IMR-90 (cell line): ENCODE data around the gene FLRT1. TPM values are rescaled to one million over a fixed set of nuclear protein-coding genes. Genes with fewer than 3 reads are reported as not detected.

Experiments
- ATAC-seq: fragments of 200-7000 bp; cut with Tn5 transposase; 2 replicates; pipeline ENCODE4 v1.9.1; 2020; ENCODE audit warnings: low read depth, mild to moderate bottlenecking, moderate library complexity
- BruUV-seq: library from RNA; stranded (reverse); fragments of 400-500 nt; replicated peaks from 2 replicates; lab custom pipeline; 2021; lab: Mats Ljungman, UMichigan
- CTCF ChIA-PET: fragments of 300-600 bp; formaldehyde crosslinking; extraction: SDS; loops from one replicate; lab custom pipeline; 2021; ENCODE audit warnings: antibody characterized with exemption; lab: Yijun Ruan, JAX
- POLR2A ChIA-PET: fragments of 300-600 bp; sonication (Branson Sonifier 250); formaldehyde crosslinking; loops from one replicate; lab custom pipeline; 2022; ENCODE audit warnings: antibody characterized with exemption; ENCODE audit not compliant: unreplicated experiment; lab: Charles Lee
- DNase-seq: peaks from one replicate; pipeline ENCODE4 v3.0.0; 2013
- H2AFZ ChIP-seq: replicated peaks from 2 replicates; pipeline ENCODE3; 2013; ENCODE audit warnings: low read length, mild to moderate bottlenecking; ENCODE audit not compliant: poor library complexity
- H2AK5ac ChIP-seq: 2 replicates; pipeline ENCODE4 v1.6.1; 2013; ENCODE audit warnings: low read depth, low read length, inconsistent platforms
- H2AK9ac ChIP-seq: replicated peaks from 2 replicates; pipeline ENCODE3; 2013; ENCODE audit warnings: mild to moderate bottlenecking, low read depth, low read length, moderate library complexity; ENCODE audit not compliant: poor library complexity
- H2BK120ac ChIP-seq: 2 replicates; pipeline ENCODE4 v1.6.1; 2013; ENCODE audit warnings: low read depth, low read length, inconsistent platforms
- H2BK15ac ChIP-seq: 3 replicates; pipeline ENCODE4 v1.6.1; 2013; ENCODE audit warnings: low read depth, low read length, inconsistent platforms
- H2BK20ac ChIP-seq: 2 replicates; pipeline ENCODE4 v1.6.1; 2013; ENCODE audit warnings: low read depth, mild to moderate bottlenecking, inconsistent platforms, low read length, moderate library complexity
- H2BK5ac ChIP-seq: 2 replicates; pipeline ENCODE4 v1.6.1; 2013; ENCODE audit warnings: mild to moderate bottlenecking, low read depth, low read length, inconsistent platforms; ENCODE audit not compliant: poor library complexity, severe bottlenecking
- H3K14ac ChIP-seq: replicated peaks from 2 replicates; pipeline ENCODE4 v1.6.1; 2013; ENCODE audit warnings: low read depth, low read length, inconsistent platforms
- H3K18ac ChIP-seq: 2 replicates; pipeline ENCODE4 v1.6.1; 2013; ENCODE audit warnings: low read depth, low read length, control low read depth
- H3K23ac ChIP-seq: 2 replicates; pipeline ENCODE4 v1.6.1; 2013; ENCODE audit warnings: low read depth, low read length, inconsistent platforms
- H3K27ac ChIP-seq: 2 replicates; pipeline ENCODE4 v1.5.1; 2013; ENCODE audit warnings: mild to moderate bottlenecking, control low read depth, low read length; ENCODE audit not compliant: insufficient read depth
- H3K27me3 ChIP-seq: 2 replicates; pipeline ENCODE4 v1.6.1; 2013; ENCODE audit warnings: low read length; ENCODE audit not compliant: control insufficient read depth, insufficient read depth
- H3K36me3 ChIP-seq: 2 replicates; pipeline ENCODE4 v1.6.1; 2013; ENCODE audit warnings: low read length, mixed read lengths; ENCODE audit not compliant: control insufficient read depth, insufficient read depth
- H3K4ac ChIP-seq: 2 replicates; pipeline ENCODE4 v1.6.1; 2013; ENCODE audit warnings: low read depth, low read length, inconsistent platforms
- H3K4me1 ChIP-seq: 2 replicates; pipeline ENCODE4 v1.6.1; 2013; ENCODE audit warnings: low read length, mixed read lengths; ENCODE audit not compliant: control insufficient read depth, insufficient read depth
- H3K4me2 ChIP-seq: 2 replicates; pipeline ENCODE4 v1.6.1; 2013; ENCODE audit warnings: low read depth, mild to moderate bottlenecking, control low read depth, low read length, moderate library complexity
- H3K4me3 ChIP-seq: 2 replicates; pipeline ENCODE4 v1.5.1; 2013; ENCODE audit warnings: low read depth, mild to moderate bottlenecking, control low read depth, low read length, moderate library complexity; ENCODE audit not compliant: insufficient read depth
- H3K56ac ChIP-seq: 2 replicates; pipeline ENCODE4 v1.6.1; 2013; ENCODE audit warnings: low read length, inconsistent platforms; ENCODE audit not compliant: insufficient read depth; ENCODE audit errors: extremely low read depth
- H3K79me1 ChIP-seq, 2 experiments: 2 replicates each; pipeline ENCODE4 v1.6.1; 2013; ENCODE audit warnings: low read length in 2 of 2, inconsistent platforms in 1 of 2, low read depth in 1 of 2
- H3K9ac ChIP-seq: 2 replicates; pipeline ENCODE4 v1.6.1; 2013; ENCODE audit warnings: low read depth, low read length, control low read depth
- H3K9me1 ChIP-seq: 2 replicates; pipeline ENCODE4 v1.6.1; 2013; ENCODE audit warnings: low read length, inconsistent platforms; ENCODE audit not compliant: insufficient read depth
- H3K9me3 ChIP-seq: 2 replicates; pipeline ENCODE4 v1.6.1; 2013; ENCODE audit warnings: low read length; ENCODE audit not compliant: control insufficient read depth, insufficient read depth
- H4K20me1 ChIP-seq: 2 replicates; pipeline ENCODE4 v1.6.1; 2013; ENCODE audit warnings: low read length, inconsistent platforms; ENCODE audit not compliant: insufficient read depth
- H4K5ac ChIP-seq: 2 replicates; pipeline ENCODE4 v1.6.1; 2013; ENCODE audit warnings: mild to moderate bottlenecking, low read depth, low read length, control low read depth
- H4K8ac ChIP-seq, 2 experiments: 2 replicates each; pipeline ENCODE4 v1.6.1; 2013; ENCODE audit warnings: low read depth in 2 of 2, low read length in 2 of 2, control low read depth in 1 of 2, inconsistent platforms in 1 of 2
- H4K91ac ChIP-seq: 2 replicates; pipeline ENCODE4 v1.6.1; 2013; ENCODE audit warnings: low read depth, low read length, inconsistent platforms; ENCODE audit not compliant: insufficient read depth
- BHLHE40 ChIP-seq: fragments of 150-350 bp; IDR thresholded peaks from 2 replicates; pipeline ENCODE4 v1.6.1; 2016; ENCODE audit warnings: mild to moderate bottlenecking, low read depth, low read length
- MAFK ChIP-seq: IDR thresholded peaks from 2 replicates; pipeline ENCODE4 v1.6.1; 2012; ENCODE audit warnings: low read depth, low read length, improper control_type of control experiment
- SMC3 ChIP-seq: fragments of 150-350 bp; IDR thresholded peaks from 2 replicates; pipeline ENCODE4 v1.6.1; 2016; ENCODE audit warnings: low read depth, mild to moderate bottlenecking, antibody characterized with exemption, low read length, moderate library complexity
- USF2 ChIP-seq: fragments of 150-350 bp; IDR thresholded peaks from 2 replicates; pipeline ENCODE4 v1.6.1; 2017; ENCODE audit warnings: mild to moderate bottlenecking, antibody characterized with exemption, low read length, low read depth
- WGBS, 2 experiments: methylation state at CpG; one replicate each; pipeline versions ENCODE4 v1.1.5 to v1.1.7; 2013; ENCODE audit warnings: missing lambda C conversion rate in 2 of 2; ENCODE audit not compliant: insufficient read length in 1 of 2; ENCODE audit errors: extremely low coverage in 2 of 2; 5-methylcytosine and 5-hydroxymethylcytosine counted together
- dilution Hi-C: fragments of 300-500 bp; cut with HindIII; formaldehyde crosslinking; loops from one replicate; pipeline ENCODE4 v1.14.3; 2018; ENCODE audit warnings: low sequenced_read_pairs; ENCODE audit not compliant: unreplicated experiment
- in situ Hi-C: fragments of 300-500 bp; cut with MboI; formaldehyde crosslinking; loops from 3 replicates; pipeline ENCODE4 v1.14.3; 2019; ENCODE audit warnings: low sequenced_read_pairs, inconsistent platforms, mixed read lengths
- intact Hi-C: fragments of 100-400 bp; cut with micrococcal nuclease; formaldehyde crosslinking; loops from 2 replicates; pipeline ENCODE4 v1.10.0; 2022
- polyA plus RNA-seq, 3 experiments: library from polyadenylated mRNA; depleted of rRNA; stranded (reverse); fragments of >200 nt; gene quantifications; 2 replicates each; pipeline ENCODE4 v1.2.3, GENCODE V29; 2012; ENCODE audit warnings: low replicate concordance in 1 of 3
- total RNA-seq: library from RNA; depleted of rRNA; stranded (reverse); fragments of >200 nt; gene quantifications from 2 replicates; pipeline ENCODE4 v1.2.3, GENCODE V29; 2012

FLRT1 gene
- total and polyA plus RNA-seq, 2 of the 4 experiments (the other 2 are of a cell fraction): under 0.01 to 0.07 TPM

- peaks cover 12% of the 10 kb centered on the region for H3K27me3 ChIP-seq
- no peak overlapping the region for H3K4me2 ChIP-seq
- no peaks in the 10 kb centered on the region for H3K9me3 ChIP-seq
- no TSS peak for BruUV-seq
- intact Hi-C loops: no loop called here
- H3K9ac ChIP-seq: no peak overlapping the region
- no peak for DNase-seq
- H2BK15ac ChIP-seq: no peak overlapping the region
- H2AK9ac ChIP-seq: no peak overlapping the region
- no peak overlapping the region for H4K5ac ChIP-seq
- in situ Hi-C loops: no loop called here
- H3K18ac ChIP-seq: no peak overlapping the region
- H3K4me1 ChIP-seq: peaks cover 8% of the 10 kb centered on the region; the same call in 1 of the 2 replicates
- POLR2A ChIA-PET: no interaction called here
- ATAC-seq: no peak
- CTCF ChIA-PET: no interaction called here
- no peak overlapping the region for H4K91ac ChIP-seq
- H3K4me3 ChIP-seq: no peak overlapping the region
- H3K9me1 ChIP-seq: peaks cover 3% of the 10 kb centered on the region; the same call in 1 of the 2 replicates
- no peak for TF ChIP-seq MAFK
- TF ChIP-seq SMC3: no peak
- no peak for TF ChIP-seq USF2
- no peak for TF ChIP-seq BHLHE40
- H3K4ac ChIP-seq: no peak overlapping the region
- H2BK120ac ChIP-seq: no peak overlapping the region
- H3K79me1 ChIP-seq: no peaks in the 10 kb centered on the region
- no peak overlapping the region for H2AK5ac ChIP-seq
- no peak overlapping the region for H2BK5ac ChIP-seq
- dilution Hi-C loops: no loop called here
- H3K14ac ChIP-seq: no peak overlapping the region
- H2BK20ac ChIP-seq: no peak overlapping the region
- H3K27ac ChIP-seq: no peak overlapping the region
- no peak overlapping the region for H3K23ac ChIP-seq
- H2AFZ ChIP-seq: no peak overlapping the region
- WGBS, 2 experiments: 100% methylated on average over 1 of the region's 9 CpGs; no CpG with 5 or more reads in 1 of the 2 experiments
- no peak overlapping the region for H3K56ac ChIP-seq
- H4K20me1 ChIP-seq: peaks cover 6% of the 10 kb centered on the region; the same call in 1 of the 2 replicates
- H3K36me3 ChIP-seq: no peaks in the 10 kb centered on the region
- H4K8ac ChIP-seq: no peak overlapping the region
Measured at GRCh38 chr11:64034411-64034811, 1.3 kb upstream of the FLRT1 start.
